ENCODE results near the gene GATA6. TPM values are rescaled to one million over a fixed set of nuclear protein-coding genes. Genes with fewer than 3 reads are reported as not detected.

The GATA6 gene
- total and polyA plus RNA-seq, 2 of the 8 experiments (the other 6 are each of a cell fraction or from before 2014, with no cell fraction given): 0.09 TPM; not detected in 1

DNA sequence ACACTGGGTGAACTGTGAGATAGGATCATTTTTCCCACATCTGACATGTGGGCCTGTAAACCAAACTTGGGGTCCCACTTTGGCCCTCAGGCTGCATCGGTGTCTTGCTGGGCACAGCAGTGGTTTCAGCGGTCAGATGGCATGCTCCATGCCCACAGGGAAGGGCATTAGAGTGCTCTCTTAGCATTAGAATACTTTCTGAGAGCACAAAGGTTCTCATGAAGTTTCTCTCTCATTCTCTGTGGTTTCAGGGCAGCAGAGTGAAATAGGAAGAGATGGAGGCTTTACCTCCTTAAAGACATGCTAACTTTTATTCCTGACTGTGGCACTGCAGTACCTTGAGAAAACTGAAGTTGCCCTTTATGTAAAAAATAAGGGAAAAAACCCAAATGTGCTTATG, 36.6 kb upstream of the GATA6 start:
- Histone ChIP-seq H3K14ac (ENCODE audit: insufficient read length) (no peak overlapping the region), H3K18ac (ENCODE audit: extremely low read depth, low read length) (no peak overlapping the region), H3K4me1 (replicated peaks in 1 of 4; ENCODE audit: control insufficient read depth in 3 of 4, insufficient read depth in 4 of 4, low read length in 3 of 4) (no peaks in the 10 kb centered on the region), H2BK12ac (ENCODE audit: low read depth, low read length) (no peak overlapping the region), H3K9me3 (ENCODE audit: insufficient read depth in 2 of 2, low read depth in 1 of 2, low read length in 1 of 2) (no peaks in the 10 kb centered on the region), H3K56ac (replicated peaks; ENCODE audit: insufficient read length, low read depth, low read length) (no peak overlapping the region), H4K20me1 (replicated peaks in 1 of 2; ENCODE audit: control insufficient read depth in 1 of 2, insufficient read depth in 2 of 2, low read length in 2 of 2) (no peaks in the 10 kb centered on the region), H2BK5ac (ENCODE audit: low read depth, low read length) (no peak overlapping the region), H3K23ac (ENCODE audit: insufficient read length) (no peak overlapping the region), H4K5ac (ENCODE audit: insufficient read length, low read depth, low read length) (no peak overlapping the region), H4K91ac (replicated peaks; ENCODE audit: insufficient read length, low read length) (no peak overlapping the region), H3K36me3 (ENCODE audit: control insufficient read depth in 2 of 4, insufficient read depth in 4 of 4, low read length in 3 of 4) (no peaks in the 10 kb centered on the region), H3K4me3 (ENCODE audit: extremely low read depth in 1 of 4, insufficient read depth in 2 of 4, low read depth in 3 of 4, low read length in 4 of 4) (no peak overlapping the region), H2BK120ac (replicated peaks; ENCODE audit: low read depth, low read length) (no peak overlapping the region), H3K27ac (ENCODE audit: low read depth, low read length) (no peak overlapping the region), H3K9ac (replicated peaks in 1 of 4; ENCODE audit: extremely low read depth in 1 of 4, low read depth in 3 of 4, low read length in 3 of 4) (no peak overlapping the region), H3K4ac (replicated peaks; ENCODE audit: insufficient read length, low read depth, low read length) (no peak overlapping the region), H3K79me2 (ENCODE audit: control insufficient read depth in 1 of 2, insufficient read depth in 2 of 2, low read length in 2 of 2) (no peaks in the 10 kb centered on the region), H2BK20ac (ENCODE audit: low read length) (no peak overlapping the region), H2AFZ (ENCODE audit: low read length) (no peak overlapping the region), H3K4me2 (ENCODE audit: insufficient read depth in 1 of 2, low read depth in 2 of 2, low read length in 2 of 2) (no peak overlapping the region), H4K8ac (ENCODE audit: extremely low read depth, insufficient read depth, low read length) (no peak overlapping the region), H3K27me3 (replicated peaks in 1 of 4; ENCODE audit: control insufficient read depth in 3 of 4, extremely low read depth in 1 of 4, insufficient read depth in 3 of 4, low read length in 3 of 4) (no peaks in the 10 kb centered on the region; a peak in 1 of 7 replicates), H2AK5ac (ENCODE audit: low read depth, low read length) (no peak overlapping the region), H3K23me2 (ENCODE audit: low read depth, low read length) (no peaks in the 10 kb centered on the region), H2BK15ac (ENCODE audit: low read length) (no peak overlapping the region), H3K79me1 (ENCODE audit: low read depth, low read length) (no peaks in the 10 kb centered on the region)
- DNase-seq (ENCODE audit: low read depth in 1 of 2, low spot score in 2 of 2) (no peak), FAIRE-seq (no peak)
- POLR2A ChIA-PET (ENCODE audit: partially characterized antibody): no interaction called here
- 96% methylated on average over 2 of the region's 2 CpGs; no CpG with 5 or more reads in 1 of the 2 experiments for whole genome bisulfite sequencing, 2 experiments (ENCODE audit: extremely low coverage in 1 of 2, insufficient coverage in 1 of 2, insufficient read length in 1 of 2, insufficient replicate concordance in 2 of 2, low coverage in 1 of 2, low lambda C conversion rate in 2 of 2, missing lambda C conversion rate in 1 of 2)
- CTCF ChIA-PET (ENCODE audit: partially characterized antibody): no interaction called here
- no peak for TF ChIP-seq RXRA (IDR thresholded peaks at IDR 0.05; ENCODE audit: insufficient read depth, low read depth, low read length)
- TF ChIP-seq NRF1 (IDR thresholded peaks at IDR 0.05; ENCODE audit: low read depth, low read length): no peak
- TF ChIP-seq, protein P1, sequence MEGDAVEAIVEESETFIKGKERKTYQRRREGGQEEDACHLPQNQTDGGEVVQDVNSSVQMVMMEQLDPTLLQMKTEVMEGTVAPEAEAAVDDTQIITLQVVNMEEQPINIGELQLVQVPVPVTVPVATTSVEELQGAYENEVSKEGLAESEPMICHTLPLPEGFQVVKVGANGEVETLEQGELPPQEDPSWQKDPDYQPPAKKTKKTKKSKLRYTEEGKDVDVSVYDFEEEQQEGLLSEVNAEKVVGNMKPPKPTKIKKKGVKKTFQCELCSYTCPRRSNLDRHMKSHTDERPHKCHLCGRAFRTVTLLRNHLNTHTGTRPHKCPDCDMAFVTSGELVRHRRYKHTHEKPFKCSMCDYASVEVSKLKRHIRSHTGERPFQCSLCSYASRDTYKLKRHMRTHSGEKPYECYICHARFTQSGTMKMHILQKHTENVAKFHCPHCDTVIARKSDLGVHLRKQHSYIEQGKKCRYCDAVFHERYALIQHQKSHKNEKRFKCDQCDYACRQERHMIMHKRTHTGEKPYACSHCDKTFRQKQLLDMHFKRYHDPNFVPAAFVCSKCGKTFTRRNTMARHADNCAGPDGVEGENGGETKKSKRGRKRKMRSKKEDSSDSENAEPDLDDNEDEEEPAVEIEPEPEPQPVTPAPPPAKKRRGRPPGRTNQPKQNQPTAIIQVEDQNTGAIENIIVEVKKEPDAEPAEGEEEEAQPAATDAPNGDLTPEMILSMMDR (IDR thresholded peaks at IDR 0.05; ENCODE audit: control extremely low read depth in 1 of 3, insufficient read depth in 1 of 3, low read depth in 1 of 3, low read length in 3 of 3): no peak
- TF ChIP-seq CTBP2 (IDR thresholded peaks at IDR 0.05; ENCODE audit: borderline replicate concordance, insufficient read depth, insufficient read length, low read length): no peak
- no peak for TF ChIP-seq CBX8 (IDR thresholded peaks at IDR 0.05; ENCODE audit: borderline replicate concordance, low read depth, low read length)
- TF ChIP-seq EZH2 (IDR thresholded peaks at IDR 0.05; ENCODE audit: low read depth, low read length, severe bottlenecking): no peak
- no peak for TF ChIP-seq CHD1 (IDR thresholded peaks at IDR 0.05; ENCODE audit: low read depth, low read length)
- no peak for TF ChIP-seq YY1 (IDR thresholded peaks at IDR 0.05; ENCODE audit: low read depth, low read length)
- TF ChIP-seq TAF1 (IDR thresholded peaks at IDR 0.05; ENCODE audit: low read depth, low read length): no peak
- no peak for TF ChIP-seq POU5F1 (IDR thresholded peaks at IDR 0.05; ENCODE audit: low read depth, low read length)
- no peak for TF ChIP-seq SP2 (IDR thresholded peaks at IDR 0.05; ENCODE audit: low read length)
- TF ChIP-seq MAFK (IDR thresholded peaks at IDR 0.05; ENCODE audit: low read depth, low read length): no peak
